Occipital lobe (tissue), 2 donors: ENCODE data around the gene RPTOR. TPM values are rescaled to one million over a fixed set of nuclear protein-coding genes. Genes with fewer than 3 reads are reported as not detected.

Experiments used
- DNase-seq: peaks from one replicate; lab custom pipeline; 2025; lab: John Stamatoyannopoulos, UW
- total RNA-seq: library from RNA; depleted of rRNA; stranded (reverse); fragments of >200 nt; gene quantifications from one replicate; pipeline ENCODE4 v1.2.3, GENCODE V29; 2014

RPTOR gene
- total RNA-seq, 1 donor from 2014 or later = 14.2 TPM

- DNase-seq = no peak
These were observed 395.8 kb downstream of the RPTOR start for GRCh38 chr17:80940171-80941123.

GRCh38 chr17:80941171-80941570, 396.5 kb downstream of the RPTOR start:
- DNase-seq = no peak

- no peak for DNase-seq
These were observed 397.2 kb downstream of the RPTOR start for GRCh38 chr17:80941743-80942422.

- peak; percentile 50 for DNase-seq
These were observed 398.0 kb downstream of the RPTOR start for GRCh38 chr17:80942423-80943345.

GRCh38 chr17:80943346-80944145, 398.9 kb downstream of the RPTOR start:
- DNase-seq = no peak

GRCh38 chr17:80944326-80944725, 399.7 kb downstream of the RPTOR start:
- no peak for DNase-seq

- no peak for DNase-seq
These were observed 401.1 kb downstream of the RPTOR start for GRCh38 chr17:80945736-80946135.

- no peak for DNase-seq
These were observed 401.8 kb downstream of the RPTOR start for GRCh38 chr17:80946449-80946848.

- DNase-seq = no peak
These were observed 402.7 kb downstream of the RPTOR start for GRCh38 chr17:80947200-80947940.

GRCh38 chr17:80948019-80948975, 403.7 kb downstream of the RPTOR start:
- no peak for DNase-seq

- DNase-seq = no peak
These were observed 404.4 kb downstream of the RPTOR start for GRCh38 chr17:80948976-80949450.

GRCh38 chr17:80949451-80950421, 405.1 kb downstream of the RPTOR start:
- DNase-seq = no peak

- no peak for DNase-seq
These were observed 406.0 kb downstream of the RPTOR start for GRCh38 chr17:80950466-80951120.

- DNase-seq = no peak
These were observed 406.8 kb downstream of the RPTOR start for GRCh38 chr17:80951121-80952090.

GRCh38 chr17:80952291-80952690, 407.7 kb downstream of the RPTOR start:
- no peak for DNase-seq
